ENCODE measurements around the gene SHISA2. TPM values are rescaled to one million over a fixed set of nuclear protein-coding genes. Genes with fewer than 3 reads are reported as not detected.

SHISA2 gene
- not detected in 5 replicates for total RNA-seq (2022; extraction: Qiagen RNA extraction; ENCODE audit: low read depth)

GRCh38 chr13:26051657-26052311 lies at the start of gene SHISA2:
SHISA2 (minus strand) TSS chr13:26052016; CDS start chr13:26050975, 1,041 bp downstream.

Other genes with a start within 250 kb of the SHISA2 start
- 23.2 to 35.5 TPM (median 27.7 TPM) in 5 replicates for gene RNF6, start 170.3 kb upstream of the SHISA2 start, total RNA-seq (2022; extraction: Qiagen RNA extraction; ENCODE audit: low read depth)
- gene CDK8, start 202.1 kb upstream of the SHISA2 start, total RNA-seq (2022; extraction: Qiagen RNA extraction; ENCODE audit: low read depth): 9.2 to 13.7 TPM (median 13.2 TPM) in 5 replicates

Data from A549 treated with RU486 at 1 μM for 4 hours (cell line).